Measurements from ENCODE around the gene MAPK12.

The MAPK12 gene

GRCh38 chr22:50261615-50262459 lies at the start of gene MAPK12:
Gene MAPK12 (minus strand): TSS chr22:50261683. CDS start chr22:50261509, 174 bp downstream.
- DNase-seq (ENCODE audit: low read depth): no peak

- no peak for DNase-seq (ENCODE audit: low read depth)
Measured at GRCh38 chr22:50310949-50311444, 49.5 kb upstream of the MAPK12 start.

GRCh38 chr22:50310031-50310722 lies 48.7 kb upstream of the MAPK12 start:
- DNase-seq (ENCODE audit: low read depth): no peak

- no peak for DNase-seq (ENCODE audit: low read depth)
Measured at GRCh38 chr22:50309601-50309991, 48.1 kb upstream of the MAPK12 start.

GRCh38 chr22:50308986-50309600 lies 47.6 kb upstream of the MAPK12 start:
- DNase-seq (ENCODE audit: low read depth): no peak

GRCh38 chr22:50308597-50308935 lies 47.1 kb upstream of the MAPK12 start:
- no peak for DNase-seq (ENCODE audit: low read depth)

- no peak for DNase-seq (ENCODE audit: low read depth)
Measured at GRCh38 chr22:50307890-50308596, 46.6 kb upstream of the MAPK12 start.

- DNase-seq (ENCODE audit: low read depth): no peak
Measured at GRCh38 chr22:50306753-50307749, 45.6 kb upstream of the MAPK12 start, which contains the start of gene PLXNB2. Gene PLXNB2 (minus strand): TSS chr22:50307646. CDS start chr22:50290584, 17,062 bp downstream.

- no peak for DNase-seq (ENCODE audit: low read depth)
Measured at GRCh38 chr22:50305923-50306566, 44.6 kb upstream of the MAPK12 start.

GRCh38 chr22:50305393-50305922 lies 44.0 kb upstream of the MAPK12 start:
- no peak for DNase-seq (ENCODE audit: low read depth)

GRCh38 chr22:50304528-50305392 lies 43.3 kb upstream of the MAPK12 start:
- no peak for DNase-seq (ENCODE audit: low read depth)

GRCh38 chr22:50303848-50304527 lies 42.5 kb upstream of the MAPK12 start:
- DNase-seq (ENCODE audit: low read depth): no peak

- no peak for DNase-seq (ENCODE audit: low read depth)
Measured at GRCh38 chr22:50303515-50303847, 42.0 kb upstream of the MAPK12 start.

GRCh38 chr22:50302564-50302963 lies 41.1 kb upstream of the MAPK12 start:
- DNase-seq (ENCODE audit: low read depth): no peak

GRCh38 chr22:50302041-50302541 lies 40.6 kb upstream of the MAPK12 start:
- DNase-seq (ENCODE audit: low read depth): no peak

- no peak for DNase-seq (ENCODE audit: low read depth)
Measured at GRCh38 chr22:50301581-50301991, 40.1 kb upstream of the MAPK12 start.

GRCh38 chr22:50300620-50301257 lies 39.3 kb upstream of the MAPK12 start:
- no peak for DNase-seq (ENCODE audit: low read depth)

Data from activated gamma-delta T cell treated with anti-CD3 and anti-CD28 coated beads, Interleukin-2, amount 50 U/mL, for 16 hours (primary cell).